Karpas-422 (cell line): ENCODE data around the gene GAB1. TPM values are rescaled to one million over a fixed set of nuclear protein-coding genes. Genes with fewer than 3 reads are reported as not detected.

Experiments used
- DNase-seq: peaks from one replicate; pipeline ENCODE4 v3.0.0-alpha.2; 2015
- H2AFZ ChIP-seq: fragments of 200-600 bp; sonication (generic); 2 replicates; pipeline ENCODE4 v1.6.1; 2014; ENCODE audit warnings: antibody characterized with exemption, low read length, mixed read lengths
- H3K27ac ChIP-seq: fragments of 200-600 bp; sonication (generic); 2 replicates; pipeline ENCODE4 v1.5.1; 2014; ENCODE audit warnings: mild to moderate bottlenecking, low read length, moderate library complexity
- H3K27me3 ChIP-seq: fragments of 200-600 bp; sonication (generic); 2 replicates; pipeline ENCODE4 v1.6.1; 2014; ENCODE audit warnings: low read length, mixed read lengths
- H3K36me3 ChIP-seq: fragments of 200-600 bp; sonication (generic); 2 replicates; pipeline ENCODE4 v1.6.1; 2014; ENCODE audit warnings: low read length, mixed read lengths; ENCODE audit not compliant: insufficient read depth
- H3K4me1 ChIP-seq: fragments of 200-600 bp; sonication (generic); 2 replicates; pipeline ENCODE4 v1.6.1; 2014; ENCODE audit warnings: mild to moderate bottlenecking, low read length, mixed read lengths
- H3K4me2 ChIP-seq: fragments of 200-600 bp; sonication (generic); 2 replicates; pipeline ENCODE4 v1.6.1; 2014; ENCODE audit warnings: low read length, low read depth, mild to moderate bottlenecking; ENCODE audit not compliant: poor library complexity, severe bottlenecking
- H3K4me3 ChIP-seq: fragments of 200-600 bp; sonication (generic); 2 replicates; pipeline ENCODE4 v1.5.1; 2014; ENCODE audit warnings: mild to moderate bottlenecking, antibody characterized with exemption, low read length, mixed read lengths
- H3K79me2 ChIP-seq: fragments of 200-600 bp; sonication (generic); 2 replicates; pipeline ENCODE4 v1.6.1; 2014; ENCODE audit warnings: mild to moderate bottlenecking, low read length, mixed read lengths
- H3K9ac ChIP-seq: fragments of 200-600 bp; sonication (generic); 2 replicates; pipeline ENCODE4 v1.6.0; 2014; ENCODE audit warnings: low read length
- H3K9me2 ChIP-seq: fragments of 200-600 bp; sonication (generic), shearing (Covaris generic); replicated peaks from 2 replicates; pipeline ENCODE4 v1.6.0; 2014; ENCODE audit warnings: mild to moderate bottlenecking, low read length, moderate library complexity; ENCODE audit not compliant: insufficient read depth
- H3K9me3 ChIP-seq: fragments of 300-700, 200-600 bp; sonication (generic); 2 replicates; pipeline ENCODE4 v1.6.1; 2014; ENCODE audit warnings: low read length, mixed read lengths
- H4K20me1 ChIP-seq: fragments of 200-600 bp; sonication (generic); 2 replicates; pipeline ENCODE4 v1.6.1; 2014; ENCODE audit warnings: mild to moderate bottlenecking, antibody characterized with exemption, low read length, low read depth; ENCODE audit not compliant: insufficient read depth
- total RNA-seq: library from RNA; depleted of rRNA; stranded (reverse); fragments of >200 nt; shearing (Covaris generic); gene quantifications from 2 replicates; pipeline ENCODE4 v1.2.3, GENCODE V29; 2014; ENCODE audit warnings: low replicate concordance

GAB1 gene
- total RNA-seq, 1 experiment from 2014 or later: not detected

DNA sequence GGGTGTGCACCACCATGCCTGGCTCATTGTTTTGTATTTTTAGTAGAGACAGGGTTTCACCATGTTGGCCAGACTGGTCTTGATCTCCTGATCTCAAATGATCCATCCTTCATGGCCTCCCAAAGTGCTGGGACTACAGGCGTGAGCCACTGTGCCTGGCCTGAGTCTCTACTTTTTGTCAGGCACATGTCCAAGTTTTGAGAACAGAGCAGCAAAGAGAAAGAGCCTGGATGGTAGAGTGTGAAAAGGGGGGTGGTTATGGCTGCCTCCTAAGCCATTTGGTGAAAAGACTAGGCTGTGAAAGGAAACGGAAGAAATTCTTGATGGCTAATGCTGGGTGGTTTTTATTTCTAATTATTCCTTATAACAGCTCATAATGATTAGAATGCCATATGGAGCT lies 63.4 kb downstream of the GAB1 start:
- H3K27me3 ChIP-seq: no peaks in the 10 kb centered on the region
- no peak for DNase-seq
- H3K4me2 ChIP-seq: no peak overlapping the region
- no peaks in the 10 kb centered on the region for H3K79me2 ChIP-seq
- no peaks in the 10 kb centered on the region for H3K36me3 ChIP-seq
- H3K9me3 ChIP-seq: no peaks in the 10 kb centered on the region
- H4K20me1 ChIP-seq: no peaks in the 10 kb centered on the region
- H3K4me1 ChIP-seq: no peaks in the 10 kb centered on the region
- H3K9ac ChIP-seq: no peak overlapping the region
- no peak overlapping the region for H2AFZ ChIP-seq
- no peak overlapping the region for H3K4me3 ChIP-seq
- no peak overlapping the region for H3K27ac ChIP-seq
- H3K9me2 ChIP-seq: no peaks in the 10 kb centered on the region

DNA sequence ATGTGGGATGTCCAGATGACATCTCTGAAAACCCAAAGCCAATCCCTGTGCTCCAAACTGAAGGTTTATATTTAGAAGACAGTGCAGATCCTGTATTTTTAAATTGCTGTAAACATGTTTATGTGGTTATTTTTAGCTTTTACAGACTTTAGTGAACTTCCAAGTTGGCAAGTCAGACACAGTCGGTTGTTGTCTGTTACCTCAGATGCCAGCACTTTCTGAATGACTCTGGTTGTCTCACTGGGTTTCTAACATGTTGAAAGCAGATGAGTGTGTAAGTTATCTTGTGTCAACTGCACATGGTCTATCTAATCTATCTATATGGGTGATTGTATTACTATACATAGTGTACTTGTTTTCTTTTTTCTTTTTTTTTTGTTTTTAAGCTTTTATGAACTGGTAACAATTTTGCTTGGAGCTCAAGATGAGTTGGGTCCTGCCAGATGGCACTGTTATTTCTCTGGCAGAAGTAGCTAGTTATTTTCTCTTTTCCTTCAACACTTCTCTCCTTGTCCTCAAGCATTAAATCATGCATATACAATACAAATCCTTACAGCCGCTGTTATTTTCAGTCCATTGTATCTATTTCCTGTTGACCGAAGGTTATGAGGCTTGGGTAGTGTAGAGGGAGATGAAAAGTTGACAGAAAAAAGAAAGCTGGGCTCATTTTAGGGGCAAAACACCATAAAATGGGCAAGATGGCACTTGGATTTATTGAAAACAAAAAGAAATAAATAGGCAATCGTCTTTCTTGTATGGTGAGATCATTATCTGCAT lies 66.3 kb downstream of the GAB1 start:
- Histone ChIP-seq H3K4me1 (no peaks in the 10 kb centered on the region), H4K20me1 (no peaks in the 10 kb centered on the region), H3K79me2 (no peaks in the 10 kb centered on the region), H3K27ac (no peak overlapping the region), H3K9me3 (no peaks in the 10 kb centered on the region), H3K4me3 (no peak overlapping the region), H2AFZ (no peak overlapping the region), H3K9me2 (no peaks in the 10 kb centered on the region), H3K9ac (no peak overlapping the region), H3K27me3 (no peaks in the 10 kb centered on the region), H3K4me2 (no peak overlapping the region), H3K36me3 (no peaks in the 10 kb centered on the region)
- no peak for DNase-seq

DNA sequence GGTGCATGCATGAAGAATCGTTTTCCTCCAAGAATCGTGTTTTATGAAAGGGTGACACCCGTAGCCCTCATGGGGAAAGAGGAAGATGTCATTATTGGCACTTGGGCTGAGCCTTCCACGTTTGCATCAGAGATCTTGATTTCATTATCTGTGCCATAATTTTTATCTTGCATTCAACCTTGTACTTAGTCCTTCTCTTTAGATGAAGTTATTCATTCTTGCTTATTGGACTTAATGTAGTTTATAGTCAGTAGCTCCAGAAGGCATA lies 66.8 kb downstream of the GAB1 start:
- H3K27me3 ChIP-seq: no peaks in the 10 kb centered on the region
- no peak overlapping the region for H3K9ac ChIP-seq
- H3K4me2 ChIP-seq: no peak overlapping the region
- no peaks in the 10 kb centered on the region for H4K20me1 ChIP-seq
- no peaks in the 10 kb centered on the region for H3K79me2 ChIP-seq
- H2AFZ ChIP-seq: no peak overlapping the region
- H3K9me2 ChIP-seq: no peaks in the 10 kb centered on the region
- no peak for DNase-seq
- H3K27ac ChIP-seq: no peak overlapping the region
- no peaks in the 10 kb centered on the region for H3K36me3 ChIP-seq
- no peak overlapping the region for H3K4me3 ChIP-seq
- no peaks in the 10 kb centered on the region for H3K9me3 ChIP-seq
- H3K4me1 ChIP-seq: no peaks in the 10 kb centered on the region

DNA sequence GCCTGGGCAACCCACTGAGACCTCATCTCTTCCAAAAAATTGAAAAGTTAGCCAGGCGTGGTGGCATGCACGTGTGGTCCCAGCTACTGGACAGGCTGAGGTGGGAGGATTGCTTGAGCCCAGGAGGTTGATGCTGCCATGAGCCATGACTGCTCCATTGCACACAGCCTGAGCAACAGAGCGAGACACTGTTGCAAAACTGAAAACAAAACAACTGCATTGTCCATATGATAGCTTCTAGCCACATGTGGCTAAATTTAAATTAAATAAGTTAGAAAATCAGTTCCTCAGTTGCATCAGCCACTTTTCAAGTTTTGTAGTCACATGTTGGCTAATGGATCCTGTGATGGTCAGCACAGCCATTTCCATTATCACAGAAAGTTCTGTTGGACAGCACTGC lies 67.9 kb downstream of the GAB1 start:
- DNase-seq: no peak
- H3K27ac ChIP-seq: no peak overlapping the region
- no peaks in the 10 kb centered on the region for H3K27me3 ChIP-seq
- no peak overlapping the region for H3K9ac ChIP-seq
- H3K79me2 ChIP-seq: no peaks in the 10 kb centered on the region
- no peak overlapping the region for H2AFZ ChIP-seq
- no peaks in the 10 kb centered on the region for H3K36me3 ChIP-seq
- H3K4me1 ChIP-seq: no peaks in the 10 kb centered on the region
- no peak overlapping the region for H3K4me3 ChIP-seq
- H3K9me3 ChIP-seq: no peaks in the 10 kb centered on the region
- no peaks in the 10 kb centered on the region for H3K9me2 ChIP-seq
- H3K4me2 ChIP-seq: no peak overlapping the region
- no peaks in the 10 kb centered on the region for H4K20me1 ChIP-seq

DNA sequence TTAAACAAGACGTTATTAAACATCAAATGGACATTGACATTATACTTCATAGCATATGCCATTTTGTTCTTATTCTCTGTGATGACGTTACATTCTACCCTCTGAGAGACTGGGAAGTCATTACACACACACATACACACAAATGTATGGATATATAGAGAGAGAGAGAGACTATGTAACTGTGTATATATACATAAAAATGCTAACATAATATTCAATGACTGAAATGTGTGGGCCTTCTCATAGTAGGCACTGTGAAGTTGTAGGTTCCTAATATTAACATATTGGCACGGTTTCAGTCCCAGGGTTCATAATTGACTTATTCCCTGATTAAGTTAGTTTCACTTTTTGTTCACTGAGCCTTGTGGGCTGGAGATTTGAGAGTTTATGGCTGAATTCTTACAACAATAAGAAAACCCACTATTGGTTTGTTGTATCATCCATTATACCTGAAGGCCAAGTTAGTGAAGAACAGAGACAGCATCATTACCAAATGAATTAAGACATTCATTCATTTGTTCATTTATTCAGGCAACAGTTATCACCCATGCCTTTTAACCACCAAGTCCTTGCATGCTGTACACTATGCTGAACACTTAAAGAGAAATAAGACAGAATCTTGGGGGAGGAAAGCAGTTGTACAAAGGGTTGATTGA lies 68.5 kb downstream of the GAB1 start:
- Histone ChIP-seq H3K79me2 (no peaks in the 10 kb centered on the region), H2AFZ (no peak overlapping the region), H4K20me1 (no peaks in the 10 kb centered on the region), H3K36me3 (no peaks in the 10 kb centered on the region), H3K9ac (no peak overlapping the region), H3K9me2 (no peaks in the 10 kb centered on the region), H3K4me3 (no peak overlapping the region), H3K27ac (no peak overlapping the region), H3K9me3 (no peaks in the 10 kb centered on the region), H3K27me3 (no peaks in the 10 kb centered on the region), H3K4me2 (no peak overlapping the region), H3K4me1 (no peaks in the 10 kb centered on the region)
- DNase-seq: no peak

DNA sequence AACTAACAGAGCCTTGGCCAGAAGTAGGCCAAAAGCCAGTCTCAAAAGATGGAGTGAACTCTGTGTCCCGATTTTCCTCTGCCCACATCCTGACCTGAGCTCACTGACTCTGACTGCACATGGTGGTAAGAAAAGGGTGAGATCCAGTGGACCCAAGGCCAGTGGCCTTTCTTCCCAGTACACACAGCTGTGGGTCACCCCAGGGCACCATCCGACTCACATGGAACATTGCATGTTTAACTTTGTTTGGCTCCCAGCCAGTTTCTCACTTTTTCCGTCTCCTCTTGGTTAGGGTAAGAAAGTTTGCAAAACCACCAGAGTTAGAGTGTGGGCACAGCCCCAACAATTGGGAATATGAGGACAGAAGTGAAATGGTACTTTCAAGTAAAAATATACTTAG lies 69.8 kb downstream of the GAB1 start:
- Histone ChIP-seq H3K4me2 (no peak overlapping the region), H3K4me1 (no peaks in the 10 kb centered on the region), H3K27me3 (no peaks in the 10 kb centered on the region)

DNA sequence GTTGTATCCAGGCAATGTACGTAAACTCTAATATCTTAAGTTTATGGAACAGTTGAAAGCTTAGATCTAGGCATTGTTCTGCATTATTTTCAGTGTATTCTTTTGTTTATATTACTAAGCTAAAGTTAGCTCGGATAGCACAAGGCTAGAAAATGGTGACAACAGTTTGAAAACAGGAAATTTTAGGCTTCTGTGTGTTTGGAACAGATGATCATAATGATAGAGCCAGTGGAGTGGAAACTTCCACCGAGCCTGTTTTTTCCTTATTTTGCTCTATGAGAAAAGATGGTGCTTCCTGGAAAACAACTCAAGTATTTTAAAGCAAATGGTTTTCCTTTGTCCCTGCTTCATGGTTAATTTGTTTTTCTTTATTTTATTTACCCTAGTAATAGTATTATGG lies 70.8 kb downstream of the GAB1 start:
- Histone ChIP-seq H3K4me2 (no peak overlapping the region), H3K4me1 (no peaks in the 10 kb centered on the region), H3K9me2 (no peaks in the 10 kb centered on the region), H3K27ac (no peak overlapping the region), H3K9me3 (no peaks in the 10 kb centered on the region), H4K20me1 (no peaks in the 10 kb centered on the region), H3K36me3 (no peaks in the 10 kb centered on the region), H3K79me2 (no peaks in the 10 kb centered on the region), H3K4me3 (no peak overlapping the region), H2AFZ (no peak overlapping the region), H3K27me3 (no peaks in the 10 kb centered on the region), H3K9ac (no peak overlapping the region)
- DNase-seq: no peak

More for the DNA sequence above, 69.8 kb downstream of the GAB1 start:
- no peak for DNase-seq
- Histone ChIP-seq H3K9me3 (no peaks in the 10 kb centered on the region), H3K9me2 (no peaks in the 10 kb centered on the region), H3K27ac (no peak overlapping the region), H3K36me3 (no peaks in the 10 kb centered on the region), H4K20me1 (no peaks in the 10 kb centered on the region), H3K9ac (no peak overlapping the region), H3K4me3 (no peak overlapping the region), H2AFZ (no peak overlapping the region), H3K79me2 (no peaks in the 10 kb centered on the region)

DNA sequence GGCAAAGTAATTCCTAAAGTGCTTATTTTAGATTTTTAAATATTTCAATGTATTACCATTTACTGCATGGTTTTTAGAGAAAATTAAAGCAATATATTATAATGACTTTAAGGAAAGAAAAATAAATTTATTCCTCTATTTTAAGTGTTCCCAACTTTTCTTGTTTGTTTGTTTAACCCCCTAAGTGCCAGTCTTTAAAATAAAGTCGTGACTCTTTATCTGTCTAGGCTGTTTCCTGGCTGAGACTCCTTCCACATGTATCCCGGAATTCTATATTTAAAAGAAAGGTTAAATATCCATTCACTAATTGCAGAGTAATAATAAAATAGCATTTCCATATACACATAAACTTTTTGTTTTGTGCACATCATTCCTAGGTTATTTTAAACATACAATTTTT lies 71.2 kb downstream of the GAB1 start:
- Histone ChIP-seq H3K27me3 (no peaks in the 10 kb centered on the region), H3K27ac (no peak overlapping the region), H2AFZ (no peak overlapping the region), H3K4me1 (no peaks in the 10 kb centered on the region), H3K79me2 (no peaks in the 10 kb centered on the region), H3K9me3 (no peaks in the 10 kb centered on the region), H3K9me2 (no peaks in the 10 kb centered on the region), H3K9ac (no peak overlapping the region), H3K4me2 (no peak overlapping the region), H4K20me1 (no peaks in the 10 kb centered on the region), H3K4me3 (no peak overlapping the region), H3K36me3 (no peaks in the 10 kb centered on the region)
- DNase-seq: no peak
